Kidney (tissue), 14 donors: ENCODE measurements around the gene FDX1. TPM values are rescaled to one million over a fixed set of nuclear protein-coding genes. Genes with fewer than 3 reads are reported as not detected.

Source experiments
- DNase-seq, 5 donors: peaks; one replicate each; pipeline ENCODE4 v3.0.0-alpha.2; 2013 to 2020
- FAIRE-seq: peaks from 2 replicates; lab custom pipeline; 2012; peaks lifted over from hg19 to GRCh38; lab: Jason Lieb, UNC
- H3K27ac ChIP-seq, 2 donors: one replicate each; pipeline ENCODE4 v1.7.0; 2013; ENCODE audit warnings: low read depth in 2 of 2, low read length in 2 of 2, inconsistent platforms in 1 of 2
- H3K27me3 ChIP-seq: one replicate; pipeline ENCODE4 v1.7.1; 2013; ENCODE audit warnings: low read length, inconsistent platforms; ENCODE audit not compliant: control insufficient read depth, insufficient read depth
- H3K36me3 ChIP-seq, 3 donors: one replicate each; pipeline versions ENCODE4 v1.7.0 to v1.7.1; 2013; ENCODE audit warnings: low read length in 3 of 3, control low read depth in 1 of 3, inconsistent platforms in 1 of 3; ENCODE audit not compliant: insufficient read depth in 3 of 3, control insufficient read depth in 2 of 3
- H3K4me1 ChIP-seq, 3 donors: one replicate each; pipeline versions ENCODE4 v1.7.0 to v1.7.1; 2013; ENCODE audit warnings: low read length in 3 of 3, inconsistent platforms in 1 of 3, low read depth in 1 of 3; ENCODE audit not compliant: control insufficient read depth in 2 of 3, insufficient read depth in 2 of 3
- H3K4me3 ChIP-seq, 3 donors: one replicate each; pipeline versions ENCODE4 v1.7.0 to v1.8.1; 2013; ENCODE audit warnings: low read length in 3 of 3, control low read depth in 1 of 3, inconsistent platforms in 1 of 3
- H3K9ac ChIP-seq, 3 donors: one replicate each; pipeline versions ENCODE4 v1.7.0 to v1.7.1; 2013; ENCODE audit warnings: low read length in 3 of 3, control low read depth in 1 of 3, inconsistent platforms in 1 of 3
- H3K9me3 ChIP-seq, 3 donors: one replicate each; pipeline versions ENCODE4 v1.7.0 to v1.7.1; 2013; ENCODE audit warnings: low read length in 3 of 3, control low read depth in 1 of 3, inconsistent platforms in 1 of 3; ENCODE audit not compliant: control insufficient read depth in 2 of 3, insufficient read depth in 1 of 3
- intact Hi-C: fragments of 100-400 bp; cut with DNase I; formaldehyde crosslinking; loops from one replicate; pipeline ENCODE4 v1.11.1; 2022
- polyA plus RNA-seq: library from polyadenylated mRNA; stranded (reverse); fragments of 350-450 nt; fragmentation: Illumina TruSeq; extraction: RNeasy Lipid Tissue Mini Kit (QIAGEN cat#74804); gene quantifications from one replicate; pipeline ENCODE4 v1.2.3, GENCODE V29; 2014; ENCODE audit warnings: low read depth, low replicate concordance; ENCODE audit not compliant: insufficient read depth
- total RNA-seq: library from RNA; stranded (reverse); fragmentation: NEBNext Ultra II Directional; extraction: Animal tissue kit (Norgen Biotek cat#: 25700); gene quantifications from one replicate; pipeline ENCODE4 v1.2.1, GENCODE V29; 2021
- TF ChIP-seq, protein P1 (sequence below): IDR thresholded peaks from 3 replicates; pipeline ENCODE4 v1.5.1; 2012; ENCODE audit warnings: mild to moderate bottlenecking, moderate library complexity, borderline replicate concordance; ENCODE audit not compliant: insufficient read depth; ENCODE audit errors: extremely low read depth
- donor health status: control.
- donor health status: control.
- donor health status: control.
- donor health status: control.
- donor health status: control.
- donor health status: DM: yes; HTN: yes; CAD: no.
- donor health status: Normal renal cell carcinoma (clear cell type).

FDX1 gene
- total and polyA plus RNA-seq, 2 donors from 2014 or later: 13.1 to 34.4 TPM

DNA sequence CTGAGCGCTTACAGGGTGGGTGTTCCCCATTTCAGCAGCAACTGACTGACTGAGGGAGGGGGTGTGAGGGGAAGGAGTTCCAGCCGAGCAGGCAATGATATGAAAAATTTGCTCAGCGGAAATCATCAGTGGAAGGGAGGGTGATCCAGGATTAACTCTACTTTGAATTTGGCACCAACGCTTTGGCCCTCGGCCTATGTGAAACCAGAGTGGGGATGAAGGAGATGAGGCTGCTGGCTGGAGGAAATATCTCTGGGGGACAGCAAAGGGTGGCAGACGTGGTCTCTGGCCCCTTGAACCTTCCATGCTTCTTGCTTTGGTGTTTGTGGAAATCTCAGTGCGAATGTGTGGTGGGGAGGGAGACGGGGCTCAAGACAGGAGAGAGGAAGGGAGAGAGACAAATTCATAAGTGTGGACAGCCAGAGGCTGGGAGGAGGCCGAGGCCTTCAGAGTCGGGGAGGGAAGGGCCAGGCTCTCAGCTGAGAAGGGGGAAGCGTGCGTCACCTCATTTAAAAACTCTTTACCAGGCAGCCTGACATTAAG is 83.6 kb downstream of the FDX1 start:
- no peak for FAIRE-seq
- H3K4me3 ChIP-seq: no peak overlapping the region
- intact Hi-C loops: no loop called here

DNA sequence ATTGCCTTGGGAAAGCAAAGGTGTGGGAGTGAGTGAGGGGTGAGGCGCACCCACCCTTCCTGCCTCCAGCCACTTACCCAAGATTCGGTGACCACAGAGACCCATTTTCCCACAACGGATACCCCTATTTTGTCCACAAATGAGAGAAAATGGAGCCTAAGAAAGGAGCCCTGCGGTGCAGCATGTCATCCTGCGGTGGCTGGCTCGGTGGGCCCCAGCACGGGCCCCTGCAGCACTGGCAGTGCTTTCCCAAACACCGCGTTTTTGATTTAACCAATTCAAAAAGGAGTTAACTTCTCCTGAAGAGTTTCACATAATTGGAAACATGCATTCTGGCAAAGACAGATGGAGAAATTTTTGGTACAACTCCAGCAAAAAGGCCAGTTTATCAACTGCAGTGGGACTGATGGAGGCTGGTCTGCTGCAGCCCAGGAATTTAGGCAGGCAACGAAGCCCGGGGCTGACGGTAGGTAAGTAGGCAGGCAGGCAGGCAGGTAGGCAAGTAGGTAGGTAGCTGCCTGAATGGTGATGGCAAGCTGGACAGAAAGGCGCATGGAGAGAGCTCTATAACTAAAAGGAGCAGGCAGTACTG is 84.2 kb downstream of the FDX1 start:
- no peak overlapping the region for H3K4me3 ChIP-seq

More for the DNA sequence above, 83.6 kb downstream of the FDX1 start:
- peak in 1 of 5 donors; percentile 27 for DNase-seq
- H3K9me3 ChIP-seq: no peaks in the 10 kb centered on the region
- TF ChIP-seq, protein P1, sequence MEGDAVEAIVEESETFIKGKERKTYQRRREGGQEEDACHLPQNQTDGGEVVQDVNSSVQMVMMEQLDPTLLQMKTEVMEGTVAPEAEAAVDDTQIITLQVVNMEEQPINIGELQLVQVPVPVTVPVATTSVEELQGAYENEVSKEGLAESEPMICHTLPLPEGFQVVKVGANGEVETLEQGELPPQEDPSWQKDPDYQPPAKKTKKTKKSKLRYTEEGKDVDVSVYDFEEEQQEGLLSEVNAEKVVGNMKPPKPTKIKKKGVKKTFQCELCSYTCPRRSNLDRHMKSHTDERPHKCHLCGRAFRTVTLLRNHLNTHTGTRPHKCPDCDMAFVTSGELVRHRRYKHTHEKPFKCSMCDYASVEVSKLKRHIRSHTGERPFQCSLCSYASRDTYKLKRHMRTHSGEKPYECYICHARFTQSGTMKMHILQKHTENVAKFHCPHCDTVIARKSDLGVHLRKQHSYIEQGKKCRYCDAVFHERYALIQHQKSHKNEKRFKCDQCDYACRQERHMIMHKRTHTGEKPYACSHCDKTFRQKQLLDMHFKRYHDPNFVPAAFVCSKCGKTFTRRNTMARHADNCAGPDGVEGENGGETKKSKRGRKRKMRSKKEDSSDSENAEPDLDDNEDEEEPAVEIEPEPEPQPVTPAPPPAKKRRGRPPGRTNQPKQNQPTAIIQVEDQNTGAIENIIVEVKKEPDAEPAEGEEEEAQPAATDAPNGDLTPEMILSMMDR: no peak
- H3K36me3 ChIP-seq: no peaks in the 10 kb centered on the region
- no peak overlapping the region for H3K27ac ChIP-seq
- no peaks in the 10 kb centered on the region for H3K27me3 ChIP-seq
- no peaks in the 10 kb centered on the region for H3K4me1 ChIP-seq
- H3K9ac ChIP-seq: no peak overlapping the region

More for the DNA sequence above, 84.2 kb downstream of the FDX1 start:
- no peaks in the 10 kb centered on the region for H3K27me3 ChIP-seq
- TF ChIP-seq, protein P1: no peak
- intact Hi-C loops: no loop called here
- no peak for FAIRE-seq
- no peak overlapping the region for H3K9ac ChIP-seq
- H3K27ac ChIP-seq: no peak overlapping the region
- no peaks in the 10 kb centered on the region for H3K36me3 ChIP-seq
- no peaks in the 10 kb centered on the region for H3K4me1 ChIP-seq
- no peaks in the 10 kb centered on the region for H3K9me3 ChIP-seq
- DNase-seq: peak in 1 of 5 donors; percentile 26

Other genes starting within 250 kb of the FDX1 start
- 97.3 TPM for gene RDX, start 133.3 kb upstream of the FDX1 start, total RNA-seq
- 28.0 TPM for gene RDX, start 133.3 kb upstream of the FDX1 start, polyA plus RNA-seq